ENCODE measurements around the gene YWHAE. TPM values are rescaled to one million over a fixed set of nuclear protein-coding genes. Genes with fewer than 3 reads are reported as not detected.
"Not testable (repeated sequence)": the region's sequence is repeated elsewhere in the genome, so short reads cannot be mapped to it uniquely, and the experiment has no call there.

Gene YWHAE
- total RNA-seq, 2 experiments from 2014 or later, result 393 to 414 TPM

DNA sequence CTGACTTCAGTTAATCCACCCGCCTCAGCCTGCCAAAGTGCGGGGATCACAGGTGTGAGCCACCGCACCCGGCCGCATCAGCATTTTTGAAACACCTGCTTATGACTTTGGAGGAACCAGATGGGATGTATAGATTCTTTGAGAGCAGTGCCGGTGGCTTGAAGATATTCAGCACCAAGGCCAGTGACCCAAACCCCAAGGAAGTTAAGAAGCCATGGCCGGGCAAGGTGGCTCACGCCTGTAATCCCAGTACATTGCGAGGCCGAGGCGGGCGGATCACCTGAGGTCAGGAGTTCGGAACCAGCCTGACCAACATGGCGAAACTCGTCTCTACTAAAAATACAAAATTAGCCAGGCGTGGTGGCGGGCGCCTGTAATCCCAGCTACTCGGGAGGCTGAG lies 76.7 kb downstream of the YWHAE start:
- ATAC-seq, result no peak
- no peak overlapping the region for H3K27ac Mint-ChIP-seq
- ChIA-PET CTCF (interaction anchor here (2.1 kb wide), 1 partner anchor 9 kb away, joined by 8 read pairs; no protein-coding TSS in a partner anchor), POLR2A (interaction anchor here (0.6 kb wide), 1 partner anchor 134 kb away, joined by 3 read pairs; no protein-coding TSS in a partner anchor)
- H3K27me3 Mint-ChIP-seq (ENCODE audit: low read depth), result peaks cover 5% of the 10 kb centered on the region
- H3K9me3 Mint-ChIP-seq (ENCODE audit: insufficient read depth), result no peaks in the 10 kb centered on the region
- no peak overlapping the region for H3K4me3 Mint-ChIP-seq
- DNase-seq, result no peak
- no peaks in the 10 kb centered on the region for H3K36me3 Mint-ChIP-seq (ENCODE audit: low read depth)
- no peaks in the 10 kb centered on the region for H3K4me1 Mint-ChIP-seq (ENCODE audit: low read depth)

DNA sequence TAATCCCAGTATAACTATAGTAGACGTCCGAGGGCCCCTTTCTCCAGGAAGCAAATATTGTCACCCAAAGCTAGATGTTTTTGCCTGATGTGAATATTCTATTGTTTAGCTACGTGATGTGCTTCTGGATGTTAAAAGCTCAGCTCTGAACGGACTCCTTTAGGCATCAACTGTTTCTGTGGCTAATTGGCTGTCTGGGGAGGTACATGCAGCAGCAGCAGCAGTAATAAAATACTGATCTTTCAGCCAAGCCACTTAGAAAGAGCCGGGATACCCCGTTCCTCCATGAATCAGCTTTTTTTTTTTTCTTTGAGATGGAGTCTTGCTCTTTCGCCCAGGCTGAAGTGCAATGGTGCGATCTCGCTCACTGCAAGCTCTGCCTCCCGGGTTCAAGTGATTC lies 77.5 kb downstream of the YWHAE start:
- no peaks in the 10 kb centered on the region for H3K36me3 Mint-ChIP-seq (ENCODE audit: low read depth)
- H3K27ac Mint-ChIP-seq, result no peak overlapping the region
- H3K4me3 Mint-ChIP-seq, result no peak overlapping the region
- peaks cover 5% of the 10 kb centered on the region for H3K27me3 Mint-ChIP-seq (ENCODE audit: low read depth)
- ChIA-PET CTCF (interaction anchor here (1.2 to 2.1 kb wide), 3 partner anchors 10 to 200 kb away, joined by 4 to 8 read pairs (median 4); no protein-coding TSS in a partner anchor), POLR2A (no interaction called here)
- H3K4me1 Mint-ChIP-seq (ENCODE audit: low read depth), result no peaks in the 10 kb centered on the region
- ATAC-seq (no peak), DNase-seq (no peak)
- H3K9me3 Mint-ChIP-seq (ENCODE audit: insufficient read depth), result no peaks in the 10 kb centered on the region

DNA sequence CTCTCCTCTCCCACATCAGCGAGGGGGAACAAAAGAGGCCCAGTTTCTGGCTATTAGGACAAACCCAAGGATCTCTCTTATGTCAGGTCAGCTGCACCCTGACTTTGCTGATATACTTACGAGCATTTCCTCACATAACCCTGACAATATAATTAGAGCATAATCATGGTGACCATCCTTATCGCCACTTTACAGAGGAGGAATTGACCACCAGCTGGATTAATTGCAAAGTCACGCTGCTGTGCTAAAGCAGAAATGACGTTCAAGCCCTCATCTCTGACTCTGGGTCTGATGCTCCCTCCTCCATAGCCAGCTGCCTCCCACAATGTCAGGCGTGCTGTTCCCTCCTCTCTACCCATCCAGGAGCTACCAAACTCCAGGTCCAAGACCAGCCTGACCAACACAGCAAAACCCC lies 78.0 kb downstream of the YWHAE start:
- H3K27me3 Mint-ChIP-seq (ENCODE audit: low read depth), result peaks cover 5% of the 10 kb centered on the region
- no peak overlapping the region for H3K4me3 Mint-ChIP-seq
- no peaks in the 10 kb centered on the region for H3K4me1 Mint-ChIP-seq (ENCODE audit: low read depth)
- ATAC-seq (no peak), DNase-seq (no peak)
- POLR2A ChIA-PET, result no interaction called here
- H3K27ac Mint-ChIP-seq, result no peak overlapping the region
- CTCF ChIA-PET, result interaction anchor here (1.2 to 2.1 kb wide), 3 partner anchors 10 to 199 kb away, joined by 4 to 8 read pairs (median 4); no protein-coding TSS in a partner anchor
- no peaks in the 10 kb centered on the region for H3K36me3 Mint-ChIP-seq (ENCODE audit: low read depth)
- H3K9me3 Mint-ChIP-seq (ENCODE audit: insufficient read depth), result no peaks in the 10 kb centered on the region

- ChIA-PET CTCF (no interaction called here), POLR2A (interaction anchor here (0.6 kb wide), 1 partner anchor 11 kb away, joined by 4 read pairs; no protein-coding TSS in a partner anchor)
- ATAC-seq (no peak), DNase-seq (no peak)
- Mint-ChIP-seq H3K27ac (no peak overlapping the region), H3K4me1 (ENCODE audit: low read depth) (no peaks in the 10 kb centered on the region), H3K9me3 (ENCODE audit: insufficient read depth) (no peaks in the 10 kb centered on the region), H3K36me3 (ENCODE audit: low read depth) (no peaks in the 10 kb centered on the region), H3K4me3 (no peak overlapping the region), H3K27me3 (ENCODE audit: low read depth) (peaks cover 7% of the 10 kb centered on the region)
Measured at GRCh38 chr17:1315891-1316403, 84.1 kb downstream of the YWHAE start.

DNA sequence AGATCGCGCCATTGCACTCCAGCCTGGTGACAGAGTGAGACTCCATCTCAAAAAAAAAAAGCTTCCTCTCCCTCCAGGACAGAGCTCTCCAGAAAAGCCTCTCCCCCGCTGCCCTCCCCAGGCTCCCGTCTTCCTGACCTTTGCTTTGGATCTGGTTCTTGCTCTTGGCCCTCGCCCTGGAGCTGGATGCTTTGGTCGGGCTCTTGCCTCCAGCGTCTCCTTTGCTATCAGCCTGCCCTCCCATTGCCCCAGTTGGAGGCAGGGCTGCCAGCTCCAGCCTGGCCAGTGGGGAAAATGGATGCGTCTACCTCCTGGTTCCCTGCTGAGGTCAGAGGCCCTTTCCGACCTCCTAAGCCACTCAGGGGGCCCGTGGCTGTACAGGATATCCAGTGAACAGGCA lies 84.6 kb downstream of the YWHAE start:
- no peak for DNase-seq
- H3K4me1 Mint-ChIP-seq (ENCODE audit: low read depth), result no peaks in the 10 kb centered on the region
- ChIA-PET POLR2A (no interaction called here), CTCF (interaction anchor here (0.7 kb wide), 1 partner anchor 57 kb away, joined by 3 read pairs; no protein-coding TSS in a partner anchor)
- H3K27ac Mint-ChIP-seq, result no peak overlapping the region
- H3K36me3 Mint-ChIP-seq (ENCODE audit: low read depth), result no peaks in the 10 kb centered on the region
- no peak for ATAC-seq
- peaks cover 7% of the 10 kb centered on the region for H3K27me3 Mint-ChIP-seq (ENCODE audit: low read depth)
- H3K9me3 Mint-ChIP-seq (ENCODE audit: insufficient read depth), result no peaks in the 10 kb centered on the region
- no peak overlapping the region for H3K4me3 Mint-ChIP-seq

DNA sequence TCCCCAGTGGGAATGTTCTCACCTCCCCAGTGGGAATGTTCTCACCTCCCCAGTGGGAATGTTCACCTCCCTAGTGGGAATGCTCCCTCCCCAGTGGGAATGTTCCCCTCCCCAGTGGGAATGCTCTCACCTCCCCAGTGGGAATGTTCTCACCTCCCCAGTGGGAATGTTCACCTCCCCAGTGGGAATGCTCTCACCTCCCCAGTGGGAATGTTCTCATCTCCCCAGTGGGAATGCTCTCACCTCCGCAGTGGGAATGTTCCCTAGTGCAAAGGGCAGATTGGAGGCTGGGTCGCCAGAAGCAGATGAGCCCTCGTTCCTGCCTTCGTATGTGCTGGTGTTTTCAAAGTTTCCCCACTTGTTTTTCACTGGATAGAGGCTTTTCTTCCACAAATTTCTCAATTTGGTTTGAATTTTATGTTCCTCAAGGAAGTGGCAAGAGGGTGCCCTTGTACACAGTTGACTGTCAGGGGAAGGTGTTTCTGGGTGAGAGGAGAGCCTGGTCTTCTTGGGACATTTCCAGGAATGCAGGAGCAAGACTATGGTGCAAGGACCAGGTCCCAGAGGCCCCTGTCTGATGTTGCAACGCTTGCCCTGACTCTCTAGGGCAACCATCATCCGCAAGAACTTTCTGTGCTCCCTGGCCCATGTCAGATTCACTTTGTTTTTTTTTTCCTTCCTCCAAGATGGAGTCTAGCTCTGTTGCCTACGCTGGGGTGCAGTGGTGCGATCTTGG lies 86.6 kb downstream of the YWHAE start:
- Mint-ChIP-seq H3K36me3 (ENCODE audit: low read depth) (no peaks in the 10 kb centered on the region), H3K4me3 (no peak overlapping the region), H3K27ac (no peak overlapping the region), H3K4me1 (ENCODE audit: low read depth) (no peaks in the 10 kb centered on the region), H3K27me3 (ENCODE audit: low read depth) (peaks cover 7% of the 10 kb centered on the region), H3K9me3 (ENCODE audit: insufficient read depth) (no peaks in the 10 kb centered on the region)
- DNase-seq (no peak), ATAC-seq (no peak)
- ChIA-PET POLR2A (no interaction called here), CTCF (interaction anchor here (1.4 kb wide), 1 partner anchor 19 kb away, joined by 3 read pairs; no protein-coding TSS in a partner anchor)

DNA sequence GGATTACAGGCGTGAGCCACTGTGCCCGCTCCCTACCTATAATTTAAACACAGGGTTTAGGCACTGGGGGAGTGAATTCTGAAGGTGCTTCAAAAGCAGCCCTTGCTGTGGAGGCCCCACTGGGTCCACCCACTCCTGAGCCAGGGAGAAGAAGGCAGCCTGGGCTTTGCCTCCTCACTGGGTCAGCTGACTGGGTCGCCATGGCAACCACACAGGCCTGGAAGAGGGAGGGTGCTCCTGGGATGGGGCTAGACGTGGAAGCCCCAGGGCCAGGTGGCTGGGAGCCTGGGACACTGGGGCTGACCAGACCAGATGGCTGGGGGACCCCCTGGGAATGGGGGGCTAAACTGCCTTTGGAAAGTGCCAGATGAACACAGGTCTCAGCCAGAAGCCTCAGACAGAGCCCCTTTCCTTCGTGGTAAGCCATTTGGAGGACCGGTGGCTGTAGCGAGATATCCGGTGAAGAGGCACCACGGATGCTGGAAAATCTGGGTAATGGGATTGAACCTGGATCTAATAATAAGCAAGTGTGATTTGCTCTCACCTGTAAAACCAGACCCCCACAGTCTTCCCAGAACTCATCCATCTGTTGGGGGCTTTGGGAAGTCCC lies 87.7 kb downstream of the YWHAE start:
- ChIA-PET POLR2A (no interaction called here), CTCF (no interaction called here)
- ATAC-seq, result peak; percentile 39
- no peaks in the 10 kb centered on the region for H3K9me3 Mint-ChIP-seq (ENCODE audit: insufficient read depth)
- DNase-seq, result peak; percentile 50
- H3K27me3 Mint-ChIP-seq (ENCODE audit: low read depth), result peaks cover 7% of the 10 kb centered on the region
- H3K4me3 Mint-ChIP-seq, result no peak overlapping the region
- no peaks in the 10 kb centered on the region for H3K4me1 Mint-ChIP-seq (ENCODE audit: low read depth)
- H3K36me3 Mint-ChIP-seq (ENCODE audit: low read depth), result no peaks in the 10 kb centered on the region
- H3K27ac Mint-ChIP-seq, result no peak overlapping the region

- DNase-seq; POLR2A ChIA-PET; H3K36me3 Mint-ChIP-seq (ENCODE audit: low read depth); H3K27ac Mint-ChIP-seq; CTCF ChIA-PET; H3K27me3 Mint-ChIP-seq (ENCODE audit: low read depth); ATAC-seq; H3K4me3 Mint-ChIP-seq; H3K4me1 Mint-ChIP-seq (ENCODE audit: low read depth); H3K9me3 Mint-ChIP-seq (ENCODE audit: insufficient read depth): not testable (repeated sequence)
Measured at GRCh38 chr17:1307829-1308228, 92.2 kb downstream of the YWHAE start.

DNA sequence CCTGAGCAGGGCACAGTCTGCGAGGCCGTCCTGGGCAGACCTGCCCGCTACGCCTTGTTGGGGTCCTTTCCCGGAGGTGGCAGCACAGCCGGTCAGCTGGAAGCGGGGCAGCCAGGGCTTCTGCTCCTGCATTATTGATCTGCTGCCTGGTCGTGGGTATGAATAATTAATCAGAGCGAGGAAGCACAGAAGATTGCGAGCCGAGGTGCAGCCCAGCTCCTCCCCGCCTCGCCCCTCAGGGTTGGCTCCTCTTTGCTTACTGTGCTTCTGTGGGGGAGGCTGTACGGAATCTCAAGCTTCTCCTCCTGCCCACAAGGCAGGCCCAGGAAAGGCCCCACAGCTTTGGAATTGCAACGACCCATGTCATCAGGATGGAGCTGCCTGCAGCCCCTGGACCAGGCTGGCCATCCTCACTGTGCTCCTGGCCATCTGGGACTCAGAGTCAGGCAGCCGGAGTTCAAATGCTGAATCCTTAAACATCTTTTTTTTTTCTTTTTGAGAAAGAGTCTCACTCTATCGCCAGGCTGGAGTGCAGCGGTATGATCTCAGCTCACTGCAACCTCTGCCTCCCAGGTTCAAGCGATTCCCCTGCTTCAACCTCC lies 95.0 kb downstream of the YWHAE start:
- H3K36me3 Mint-ChIP-seq (ENCODE audit: low read depth), result no peaks in the 10 kb centered on the region
- no peak overlapping the region for H3K27ac Mint-ChIP-seq
- ChIA-PET POLR2A (interaction anchor here (0.6 kb wide), 1 partner anchor 11 kb away, joined by 4 read pairs; no protein-coding TSS in a partner anchor), CTCF (no interaction called here)
- H3K4me3 Mint-ChIP-seq, result no peak overlapping the region
- ATAC-seq (no peak), DNase-seq (no peak)
- no peaks in the 10 kb centered on the region for H3K9me3 Mint-ChIP-seq (ENCODE audit: insufficient read depth)
- H3K27me3 Mint-ChIP-seq (ENCODE audit: low read depth), result peaks cover 11% of the 10 kb centered on the region
- peaks cover 7% of the 10 kb centered on the region for H3K4me1 Mint-ChIP-seq (ENCODE audit: low read depth)

GRCh38 chr17:1304522-1304921 lies 95.5 kb downstream of the YWHAE start:
- H3K27me3 Mint-ChIP-seq (ENCODE audit: low read depth), result peaks cover 13% of the 10 kb centered on the region
- no peaks in the 10 kb centered on the region for H3K9me3 Mint-ChIP-seq (ENCODE audit: insufficient read depth)
- no peak for ATAC-seq
- ChIA-PET POLR2A (no interaction called here), CTCF (no interaction called here)
- H3K4me1 Mint-ChIP-seq (ENCODE audit: low read depth), result peaks cover 7% of the 10 kb centered on the region
- no peaks in the 10 kb centered on the region for H3K36me3 Mint-ChIP-seq (ENCODE audit: low read depth)
- DNase-seq, result no peak
- H3K4me3 Mint-ChIP-seq, result no peak overlapping the region
- H3K27ac Mint-ChIP-seq, result no peak overlapping the region

DNA sequence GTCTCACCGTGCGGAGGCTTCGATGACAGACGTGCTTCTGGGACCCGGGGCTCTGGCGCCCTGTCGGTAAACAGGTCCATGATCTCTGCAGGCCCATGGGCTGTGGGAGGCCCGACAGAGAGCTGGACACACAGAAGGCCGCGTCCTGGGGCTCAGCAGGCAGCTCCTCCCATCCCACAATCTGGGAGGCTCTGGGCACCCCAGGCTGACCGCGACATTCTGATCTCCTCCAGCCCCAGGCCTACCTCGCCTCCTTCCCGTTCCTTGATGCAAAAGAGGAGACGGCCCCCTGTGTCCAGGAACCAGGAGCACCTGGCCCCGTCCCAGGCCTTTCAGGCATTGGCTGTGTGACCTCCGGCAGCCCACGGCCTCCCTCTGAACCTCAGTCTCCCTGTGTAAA lies 97.3 kb downstream of the YWHAE start:
- Mint-ChIP-seq H3K27me3 (ENCODE audit: low read depth) (peaks cover 17% of the 10 kb centered on the region), H3K36me3 (ENCODE audit: low read depth) (no peaks in the 10 kb centered on the region), H3K27ac (no peak overlapping the region), H3K4me1 (ENCODE audit: low read depth) (peaks cover 22% of the 10 kb centered on the region), H3K9me3 (ENCODE audit: insufficient read depth) (no peaks in the 10 kb centered on the region), H3K4me3 (no peak overlapping the region)
- ATAC-seq, result no peak
- ChIA-PET CTCF (interaction anchor here (1.5 kb wide), 1 partner anchor 30 kb away, joined by 3 read pairs; no protein-coding TSS in a partner anchor), POLR2A (no interaction called here)
- DNase-seq, result no peak

DNA sequence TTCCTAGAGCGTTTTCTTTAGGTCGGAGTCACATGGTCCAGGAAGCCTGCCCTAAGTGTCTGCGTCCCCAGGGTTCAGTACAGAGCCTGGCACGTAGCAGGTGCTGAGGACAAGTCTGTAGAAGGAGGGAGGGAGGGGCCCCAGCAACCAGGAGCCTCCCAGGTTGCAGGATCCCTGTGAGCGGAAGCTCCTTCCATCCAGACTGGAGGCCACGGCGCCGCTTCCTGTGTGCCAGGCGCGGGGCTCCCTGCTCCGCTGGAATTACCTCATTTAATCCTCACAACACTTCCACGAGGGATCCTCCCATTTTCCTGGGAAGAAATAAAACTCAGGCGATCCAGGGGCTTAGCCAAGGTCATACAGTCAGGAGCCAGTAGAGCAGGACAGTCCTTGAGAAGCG lies 98.5 kb downstream of the YWHAE start:
- ChIA-PET CTCF (no interaction called here), POLR2A (no interaction called here)
- Mint-ChIP-seq H3K27me3 (ENCODE audit: low read depth) (peaks cover 15% of the 10 kb centered on the region), H3K9me3 (ENCODE audit: insufficient read depth) (no peaks in the 10 kb centered on the region), H3K4me3 (no peak overlapping the region), H3K36me3 (ENCODE audit: low read depth) (no peaks in the 10 kb centered on the region), H3K4me1 (ENCODE audit: low read depth) (peaks cover 32% of the 10 kb centered on the region), H3K27ac (no peak overlapping the region)
- DNase-seq (no peak), ATAC-seq (no peak)

All from activated CD8-positive, alpha-beta T cell treated with anti-CD3 and anti-CD28 coated beads, Interleukin-2, amount 10 ng/mL, durations not matched to agents 7 days and 5 days (primary cell).